Measurements from ENCODE around the gene GKAP1.
"Not testable (repeated sequence)": the region's sequence is repeated elsewhere in the genome, so short reads cannot be mapped to it uniquely, and the experiment has no call there.

GRCh38 chr9:83809213-83809612, 8.4 kb downstream of the GKAP1 start:
- TF ChIP-seq, protein P1, sequence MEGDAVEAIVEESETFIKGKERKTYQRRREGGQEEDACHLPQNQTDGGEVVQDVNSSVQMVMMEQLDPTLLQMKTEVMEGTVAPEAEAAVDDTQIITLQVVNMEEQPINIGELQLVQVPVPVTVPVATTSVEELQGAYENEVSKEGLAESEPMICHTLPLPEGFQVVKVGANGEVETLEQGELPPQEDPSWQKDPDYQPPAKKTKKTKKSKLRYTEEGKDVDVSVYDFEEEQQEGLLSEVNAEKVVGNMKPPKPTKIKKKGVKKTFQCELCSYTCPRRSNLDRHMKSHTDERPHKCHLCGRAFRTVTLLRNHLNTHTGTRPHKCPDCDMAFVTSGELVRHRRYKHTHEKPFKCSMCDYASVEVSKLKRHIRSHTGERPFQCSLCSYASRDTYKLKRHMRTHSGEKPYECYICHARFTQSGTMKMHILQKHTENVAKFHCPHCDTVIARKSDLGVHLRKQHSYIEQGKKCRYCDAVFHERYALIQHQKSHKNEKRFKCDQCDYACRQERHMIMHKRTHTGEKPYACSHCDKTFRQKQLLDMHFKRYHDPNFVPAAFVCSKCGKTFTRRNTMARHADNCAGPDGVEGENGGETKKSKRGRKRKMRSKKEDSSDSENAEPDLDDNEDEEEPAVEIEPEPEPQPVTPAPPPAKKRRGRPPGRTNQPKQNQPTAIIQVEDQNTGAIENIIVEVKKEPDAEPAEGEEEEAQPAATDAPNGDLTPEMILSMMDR (IDR thresholded peaks at IDR 0.05), result not testable (repeated sequence)
- not testable (repeated sequence) for TF ChIP-seq POLR2A (IDR thresholded peaks at IDR 0.05)

All from right lobe of liver (tissue), 4 donors.